GM23248 (cell line): ENCODE measurements around the gene KRT39. TPM values are rescaled to one million over a fixed set of nuclear protein-coding genes. Genes with fewer than 3 reads are reported as not detected.
"Not testable (repeated sequence)": the region's sequence is repeated elsewhere in the genome, so short reads cannot be mapped to it uniquely, and the experiment has no call there.

ENCODE experiments used
- DNase-seq: peaks from one replicate; pipeline ENCODE4 v3.0.0-alpha.2; 2015
- H2AFZ ChIP-seq: fragments of 200-600 bp; sonication (generic); 2 replicates; pipeline ENCODE4 v1.6.1; 2016; ENCODE audit warnings: antibody characterized with exemption
- H3F3A ChIP-seq: fragments of 200-600 bp; sonication (generic); 2 replicates; pipeline ENCODE4 v1.6.1; 2016; ENCODE audit warnings: mild to moderate bottlenecking, antibody characterized with exemption, mixed run types; ENCODE audit not compliant: insufficient read depth
- H3K27ac ChIP-seq: fragments of 200-600 bp; sonication (generic); 2 replicates; pipeline ENCODE4 v1.5.1; 2016; ENCODE audit warnings: mild to moderate bottlenecking
- H3K27me3 ChIP-seq: fragments of 200-600 bp; sonication (generic); replicated peaks from 2 replicates; pipeline ENCODE4 v1.6.1; 2016; ENCODE audit warnings: mild to moderate bottlenecking; ENCODE audit not compliant: insufficient read depth
- H3K36me3 ChIP-seq: fragments of 200-600 bp; sonication (generic); 2 replicates; pipeline ENCODE4 v1.6.1; 2016; ENCODE audit warnings: low read depth, mild to moderate bottlenecking
- H3K4me1 ChIP-seq: fragments of 200-600 bp; sonication (generic); 2 replicates; pipeline ENCODE4 v1.6.1; 2016; ENCODE audit warnings: mild to moderate bottlenecking; ENCODE audit not compliant: insufficient read depth
- H3K4me2 ChIP-seq: fragments of 200-600 bp; sonication (generic); one replicate; pipeline ENCODE4 v1.6.1; 2016; ENCODE audit warnings: mild to moderate bottlenecking; ENCODE audit not compliant: unreplicated experiment
- H3K4me3 ChIP-seq: fragments of 200-600 bp; sonication (generic); 2 replicates; pipeline ENCODE4 v1.5.1; 2016; ENCODE audit warnings: mild to moderate bottlenecking
- H3K79me2 ChIP-seq: fragments of 200-600 bp; sonication (generic); 2 replicates; pipeline ENCODE4 v1.6.1; 2016; ENCODE audit warnings: mild to moderate bottlenecking; ENCODE audit not compliant: insufficient read depth
- H3K9ac ChIP-seq: fragments of 200-600 bp; sonication (generic); 2 replicates; pipeline ENCODE4 v1.6.1; 2016; ENCODE audit warnings: mild to moderate bottlenecking
- H3K9me2 ChIP-seq: fragments of 200-600 bp; sonication (generic); 2 replicates; pipeline ENCODE4 v1.6.1; 2016; ENCODE audit warnings: mixed run types, mild to moderate bottlenecking, moderate library complexity; ENCODE audit not compliant: insufficient read depth
- H3K9me3 ChIP-seq: fragments of 200-600 bp; sonication (generic); one replicate; pipeline ENCODE4 v1.6.1; 2017; ENCODE audit warnings: low read depth
- H4K20me1 ChIP-seq: fragments of 200-600 bp; sonication (generic); 2 replicates; pipeline ENCODE4 v1.6.0; 2016; ENCODE audit not compliant: insufficient read depth
- EZH2 ChIP-seq: fragments of 200-600 bp; sonication (generic); IDR thresholded peaks from 2 replicates; pipeline ENCODE4 v1.6.1; 2018; ENCODE audit warnings: antibody characterized with exemption, mild to moderate bottlenecking; ENCODE audit not compliant: insufficient read depth, poor library complexity, severe bottlenecking
- EZH2phosphoT487 ChIP-seq: fragments of 200-600 bp; sonication (generic); IDR thresholded peaks from 2 replicates; pipeline ENCODE4 v1.6.1; 2018; ENCODE audit warnings: antibody characterized with exemption, moderate library complexity, mild to moderate bottlenecking, low read depth; ENCODE audit not compliant: insufficient read depth
- whole genome bisulfite sequencing, 2 experiments: methylation state at CpG; one replicate each; pipeline ENCODE4 v1.1.6; 2015 to 2017; ENCODE audit warnings: low lambda C conversion rate in 2 of 2, low coverage in 1 of 2; ENCODE audit errors: missing lambda C conversion rate in 2 of 2; 5-methylcytosine and 5-hydroxymethylcytosine counted together
- in situ Hi-C: fragments of 300-500 bp; cut with MboI; formaldehyde crosslinking; loops from 2 replicates; pipeline ENCODE4 v1.15.0; 2020
- polyA plus RNA-seq: library from polyadenylated mRNA; unstranded; fragments of >200 nt; fragmentation: Nextera tagmentation; extraction: Ambion mirVana; gene quantifications from 2 replicates; pipeline ENCODE4 v1.2.1, GENCODE V29; 2016
- total RNA-seq: library from RNA; depleted of rRNA; stranded (reverse); fragments of >200 nt; shearing (Covaris generic); gene quantifications from 2 replicates; pipeline ENCODE4 v1.2.3, GENCODE V29; 2014

Gene KRT39
- total and polyA plus RNA-seq, 2 experiments from 2014 or later: not detected

GRCh38 chr17:41003926-41004325 lies 37.2 kb upstream of the KRT39 start:
- in situ Hi-C loops: no loop called here
- no peak for TF ChIP-seq EZH2

GRCh38 chr17:41002814-41003213 lies 36.1 kb upstream of the KRT39 start:
- Histone ChIP-seq H3K9me3 (no peaks in the 10 kb centered on the region), H3K36me3 (no peaks in the 10 kb centered on the region), H2AFZ (0 out of 2 replicates have a peak overlapping the region, but pooled peaks have one; percentile 6), H3K9me2 (no peaks in the 10 kb centered on the region), H3K4me2 (no peak overlapping the region), H3K27me3 (no peaks in the 10 kb centered on the region), H3K9ac (no peak overlapping the region), H3F3A (no peaks in the 10 kb centered on the region), H3K79me2 (no peaks in the 10 kb centered on the region), H4K20me1 (no peaks in the 10 kb centered on the region), H3K4me1 (peaks cover 9% of the 10 kb centered on the region; the same call in 1 of the 2 replicates), H3K27ac (no peak overlapping the region), H3K4me3 (no peak overlapping the region)
- 43 to 51% methylated on average over 5 of the region's 5 CpGs for WGBS, 2 experiments
- peak; percentile 22 for DNase-seq
- in situ Hi-C loops: no loop called here
- no peak for TF ChIP-seq EZH2phosphoT487
- TF ChIP-seq EZH2: no peak

More at GRCh38 chr17:41003926-41004325, 37.2 kb upstream of the KRT39 start:
- Histone ChIP-seq H3K4me2 (no peak overlapping the region), H3K79me2 (no peaks in the 10 kb centered on the region), H3K27ac (no peak overlapping the region), H3K4me1 (peaks cover 9% of the 10 kb centered on the region; the same call in 1 of the 2 replicates), H3K9ac (no peak overlapping the region), H3K9me2 (no peaks in the 10 kb centered on the region), H3F3A (no peaks in the 10 kb centered on the region), H4K20me1 (no peaks in the 10 kb centered on the region), H3K9me3 (no peaks in the 10 kb centered on the region), H3K36me3 (no peaks in the 10 kb centered on the region), H2AFZ (no peak overlapping the region), H3K4me3 (no peak overlapping the region), H3K27me3 (no peaks in the 10 kb centered on the region)
- DNase-seq: no peak
- WGBS, 2 experiments: 75 to 80% methylated on average over 4 of the region's 4 CpGs

- Histone ChIP-seq H2AFZ (no peak overlapping the region), H3F3A (no peaks in the 10 kb centered on the region), H3K4me1 (peaks cover 9% of the 10 kb centered on the region; the same call in 1 of the 2 replicates), H3K27me3 (no peaks in the 10 kb centered on the region), H3K9me2 (no peaks in the 10 kb centered on the region), H3K79me2 (no peaks in the 10 kb centered on the region), H3K4me2 (no peak overlapping the region), H3K4me3 (no peak overlapping the region), H3K36me3 (no peaks in the 10 kb centered on the region), H3K9me3 (no peaks in the 10 kb centered on the region), H3K27ac (no peak overlapping the region), H4K20me1 (no peaks in the 10 kb centered on the region), H3K9ac (no peak overlapping the region)
- TF ChIP-seq EZH2phosphoT487: no peak
- no peak for TF ChIP-seq EZH2
- 83 to 89% methylated on average over 4 of the region's 4 CpGs for WGBS, 2 experiments
- DNase-seq: no peak
- in situ Hi-C loops: no loop called here
These were observed 35.0 kb upstream of the KRT39 start for GRCh38 chr17:41001795-41002194.

- in situ Hi-C loops, H3K79me2 ChIP-seq, H4K20me1 ChIP-seq, H3K36me3 ChIP-seq, H3K4me3 ChIP-seq, H3K4me2 ChIP-seq, H2AFZ ChIP-seq, DNase-seq, H3K27ac ChIP-seq, H3F3A ChIP-seq, H3K9me2 ChIP-seq, H3K9ac ChIP-seq, H3K4me1 ChIP-seq, H3K27me3 ChIP-seq, H3K9me3 ChIP-seq: not testable (repeated sequence)
- WGBS, 2 experiments: 87 to 89% methylated on average over 6 of the region's 6 CpGs
These were observed 32.8 kb upstream of the KRT39 start, which contains the start of gene KRTAP3-2 for GRCh38 chr17:40999563-40999962. Gene KRTAP3-2 (minus strand): TSS chr17:40999906. CDS start chr17:40999853, 53 bp downstream.

GRCh38 chr17:40997361-40997760 lies 30.6 kb upstream of the KRT39 start:
- no peaks in the 10 kb centered on the region for H3K79me2 ChIP-seq
- WGBS, 2 experiments: 88 to 91% methylated on average over 2 of the region's 2 CpGs
- in situ Hi-C loops: no loop called here
- no peaks in the 10 kb centered on the region for H3F3A ChIP-seq
- H2AFZ ChIP-seq: no peak overlapping the region; the same call in 1 of the 2 replicates
- H3K27ac ChIP-seq: no peak overlapping the region
- H4K20me1 ChIP-seq: no peaks in the 10 kb centered on the region
- H3K4me3 ChIP-seq: no peak overlapping the region
- no peaks in the 10 kb centered on the region for H3K9me3 ChIP-seq
- TF ChIP-seq EZH2phosphoT487 (no peak), EZH2 (no peak)
- no peaks in the 10 kb centered on the region for H3K4me1 ChIP-seq
- H3K36me3 ChIP-seq: no peaks in the 10 kb centered on the region
- DNase-seq: no peak
- H3K4me2 ChIP-seq: no peak overlapping the region
- no peak overlapping the region for H3K9ac ChIP-seq
- H3K9me2 ChIP-seq: no peaks in the 10 kb centered on the region
- H3K27me3 ChIP-seq: no peaks in the 10 kb centered on the region
